ENCODE results near the gene CDH26.
A peak's percentile ranks its signal among the peaks of the same experiment; 100 is the strongest.

GRCh38 chr20:59933849-59934585 is 24.2 kb upstream of the CDH26 start:
- peak; percentile 93 for TF ChIP-seq CTCF (IDR thresholded peaks at IDR 0.05)
- no peak for TF ChIP-seq ZFX (IDR thresholded peaks at IDR 0.05; ENCODE audit: borderline replicate concordance)

Data from 22Rv1 (cell line).